ENCODE measurements around the gene SLC38A5.

GRCh38 chrX:48477960-48478755, 8.1 kb upstream of the SLC38A5 start:
- TF ChIP-seq CTCF (conservative IDR thresholded peaks at IDR 0.05 in 1 of 2, IDR thresholded peaks at IDR 0.05 in 1 of 2; ENCODE audit: extremely low read depth in 1 of 2, insufficient read depth in 1 of 2, low read depth in 1 of 2, low read length in 2 of 2): no peak
- TF ChIP-seq EZH2 (IDR thresholded peaks at IDR 0.05; ENCODE audit: borderline replicate concordance, low read length): no peak

Measured in mammary epithelial cell (primary cell).